ENCODE measurements around the gene TGFBI.

Gene TGFBI

GRCh38 chr5:136094913-136095641, 66.3 kb downstream of the TGFBI start:
- DNase-seq (ENCODE audit: low read depth) = no peak

DNA sequence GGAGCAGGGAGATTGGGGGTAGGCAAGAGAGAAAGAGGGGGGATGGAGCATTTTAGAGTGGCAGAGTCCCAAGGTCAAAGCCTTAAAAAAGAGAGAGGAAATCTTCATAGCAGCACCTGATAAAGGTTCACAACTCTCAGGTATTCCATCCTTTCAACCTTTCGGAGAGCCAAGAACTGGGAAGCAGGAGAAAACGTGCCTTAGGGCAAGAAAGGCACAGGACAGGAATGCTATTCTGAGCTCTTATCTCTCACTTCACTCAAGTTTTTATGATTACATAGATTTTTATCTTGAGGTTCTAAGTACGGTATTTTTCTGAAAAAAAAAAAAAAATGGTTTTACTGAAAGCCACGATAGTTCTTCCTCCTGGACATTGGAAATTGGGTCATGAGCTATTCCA, 69.4 kb downstream of the TGFBI start:
- no peak for DNase-seq (ENCODE audit: low read depth)

DNA sequence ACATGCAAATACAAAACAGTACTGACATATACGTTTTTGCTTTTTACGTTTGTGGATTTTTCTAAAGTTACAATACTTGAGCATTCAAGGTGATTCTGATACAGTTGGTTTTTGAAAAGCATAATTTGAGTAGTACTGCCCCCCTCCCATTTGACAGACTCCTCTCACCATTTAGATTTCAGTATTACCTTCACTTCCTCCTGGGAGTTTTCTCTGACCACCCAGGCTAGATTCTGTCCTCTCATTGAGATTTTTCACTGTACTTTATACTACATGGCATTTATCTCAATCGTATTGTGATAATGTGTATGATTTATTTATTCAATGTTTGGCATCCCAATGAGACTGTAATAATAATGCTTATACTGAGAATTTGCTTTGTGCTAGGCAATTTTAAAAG, 71.1 kb downstream of the TGFBI start:
- DNase-seq (ENCODE audit: low read depth) = no peak

- no peak for DNase-seq (ENCODE audit: low read depth)
Observed at GRCh38 chr5:136101884-136102283, 73.1 kb downstream of the TGFBI start.

- no peak for DNase-seq (ENCODE audit: low read depth)
Observed at GRCh38 chr5:136103118-136103517, 74.3 kb downstream of the TGFBI start.

GRCh38 chr5:136104306-136104965, 75.6 kb downstream of the TGFBI start:
- DNase-seq (ENCODE audit: low read depth) = no peak

GRCh38 chr5:136106351-136107031, 77.7 kb downstream of the TGFBI start:
- no peak for DNase-seq (ENCODE audit: low read depth)

DNA sequence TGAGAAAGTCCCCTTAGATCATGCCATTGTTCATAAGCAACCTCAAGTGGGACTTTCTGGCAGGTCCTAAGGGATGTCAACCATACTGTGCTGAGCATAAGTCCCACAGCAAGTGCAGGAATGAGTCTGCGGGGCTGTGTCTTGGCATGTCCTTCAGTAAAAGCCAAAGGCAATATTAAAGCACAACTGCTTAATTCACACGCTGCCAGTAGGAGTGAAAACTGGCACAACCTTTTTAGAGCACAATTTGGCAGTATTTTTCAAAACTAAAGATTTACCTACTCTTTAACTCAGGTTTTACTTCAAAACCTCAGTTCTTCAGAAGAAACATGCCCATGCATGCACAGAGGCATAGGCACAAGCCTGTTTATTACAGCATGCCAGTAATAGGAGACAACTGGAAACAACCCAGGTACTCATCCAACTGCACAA, 79.4 kb downstream of the TGFBI start:
- DNase-seq (ENCODE audit: low read depth) = no peak

GRCh38 chr5:136108766-136109165, 80.0 kb downstream of the TGFBI start:
- no peak for DNase-seq (ENCODE audit: low read depth)

DNA sequence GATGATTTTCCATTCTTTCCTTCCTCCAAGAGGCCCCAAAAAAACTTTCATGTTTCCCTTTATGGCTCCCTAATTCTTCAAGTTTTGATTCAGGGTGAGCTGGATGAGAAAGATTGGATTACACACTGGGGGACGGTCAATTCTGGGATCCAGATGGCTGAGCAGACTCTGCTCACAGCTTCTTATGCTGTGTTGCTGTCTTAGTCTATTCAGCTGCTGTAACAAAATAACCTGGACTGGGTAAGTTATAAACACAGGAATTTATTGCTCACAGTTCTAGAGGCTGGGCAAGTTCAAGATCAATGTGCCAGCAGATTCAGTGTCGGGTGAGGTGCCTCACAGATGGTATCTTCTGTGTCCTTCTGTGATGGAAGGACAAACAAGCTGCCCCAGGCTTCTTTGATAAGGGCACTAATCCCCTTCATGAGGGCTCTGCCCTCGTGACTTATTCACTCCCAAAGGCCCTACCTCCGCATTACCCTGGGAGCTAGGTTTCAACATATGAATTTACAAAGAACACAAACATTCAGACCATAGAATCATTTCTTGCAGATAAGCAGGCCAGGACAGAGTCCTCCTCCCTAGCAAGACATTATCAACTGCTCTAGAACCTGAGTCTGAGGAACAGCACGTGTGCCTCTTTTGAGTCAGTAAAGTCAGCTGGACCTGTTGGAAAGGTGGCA, 80.8 kb downstream of the TGFBI start:
- no peak for DNase-seq (ENCODE audit: low read depth)
